Stimulated activated naive CD8-positive, alpha-beta T cell treated with anti-CD3 and anti-CD28 coated beads, Interleukin-15, amount 100 ng/mL, for 72 hours (primary cell): ENCODE results near the gene ABCA8.
A peak's percentile ranks its signal among the peaks of the same experiment; 100 is the strongest.
"Not testable (repeated sequence)": the region's sequence is repeated elsewhere in the genome, so short reads cannot be mapped to it uniquely, and the experiment has no call there.

Experiments
- ATAC-seq: fragments of 150-1000 bp; cut with Tn5 transposase; 2 replicates; pipeline ENCODE4 v1.10.0; 2021; ENCODE audit warnings: mild to moderate bottlenecking, moderate library complexity
- DNase-seq, 2 donors: peaks; one replicate each; pipeline ENCODE4 v3.0.0; 2021 to 2022
- H3K27ac Mint-ChIP-seq, 2 donors: one replicate each; pipeline ENCODE4 v1.8.0; 2022; ENCODE audit warnings: mild to moderate bottlenecking in 2 of 2, mixed read lengths in 2 of 2, moderate library complexity in 2 of 2
- H3K27me3 Mint-ChIP-seq: one replicate; pipeline ENCODE4 v1.8.0; 2022; ENCODE audit warnings: mixed read lengths
- H3K4me1 Mint-ChIP-seq: one replicate; pipeline ENCODE4 v1.8.0; 2022; ENCODE audit warnings: mild to moderate bottlenecking, mixed read lengths
- H3K4me3 Mint-ChIP-seq, 2 donors: one replicate each; pipeline ENCODE4 v1.8.0; 2022; ENCODE audit warnings: mild to moderate bottlenecking in 2 of 2, mixed read lengths in 2 of 2, moderate library complexity in 1 of 2
- H3K9me3 Mint-ChIP-seq, 2 donors: one replicate each; pipeline ENCODE4 v1.8.0; 2022; ENCODE audit warnings: mixed read lengths in 2 of 2

ABCA8 gene

DNA sequence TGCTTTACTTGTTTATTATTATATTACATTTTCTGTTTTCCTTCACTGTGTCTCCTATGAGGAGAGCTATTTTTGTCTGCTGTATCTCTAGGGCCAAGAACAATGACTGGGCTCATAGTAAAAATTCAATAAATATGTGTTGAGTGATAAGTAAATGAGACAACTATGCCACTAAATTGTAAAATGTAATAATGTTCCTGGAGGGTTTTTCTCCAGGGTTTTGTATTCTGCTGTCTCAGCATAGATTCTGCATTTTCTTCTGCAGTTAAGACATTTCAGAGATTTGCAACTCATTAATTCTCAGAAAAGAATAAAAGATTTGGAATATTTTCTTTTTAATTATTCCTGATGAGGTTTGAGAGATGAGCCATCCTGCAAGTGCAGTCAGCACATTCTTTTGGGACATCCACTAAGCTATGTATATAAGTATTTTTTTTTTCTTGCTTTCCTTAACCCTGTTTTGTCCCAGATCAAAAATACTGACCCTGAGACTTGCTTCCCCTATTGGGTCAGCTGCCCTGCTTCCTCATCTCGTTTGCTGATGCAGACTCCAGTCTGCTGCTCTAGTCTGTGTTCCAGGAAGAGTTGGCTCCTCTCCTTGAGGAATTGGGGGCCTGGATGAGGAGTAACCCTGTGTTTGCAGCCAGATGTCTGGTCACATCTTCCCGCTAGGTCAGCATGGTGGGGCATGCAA, 122.9 kb downstream of the ABCA8 start:
- no peak for ATAC-seq
- Mint-ChIP-seq H3K27ac (no peak overlapping the region), H3K4me1 (no peaks in the 10 kb centered on the region), H3K27me3 (peaks cover 9% of the 10 kb centered on the region), H3K4me3 (no peak overlapping the region), H3K9me3 (peaks cover 0 to 5% of the 10 kb centered on the region in 2 donors)
- DNase-seq = no peak

DNA sequence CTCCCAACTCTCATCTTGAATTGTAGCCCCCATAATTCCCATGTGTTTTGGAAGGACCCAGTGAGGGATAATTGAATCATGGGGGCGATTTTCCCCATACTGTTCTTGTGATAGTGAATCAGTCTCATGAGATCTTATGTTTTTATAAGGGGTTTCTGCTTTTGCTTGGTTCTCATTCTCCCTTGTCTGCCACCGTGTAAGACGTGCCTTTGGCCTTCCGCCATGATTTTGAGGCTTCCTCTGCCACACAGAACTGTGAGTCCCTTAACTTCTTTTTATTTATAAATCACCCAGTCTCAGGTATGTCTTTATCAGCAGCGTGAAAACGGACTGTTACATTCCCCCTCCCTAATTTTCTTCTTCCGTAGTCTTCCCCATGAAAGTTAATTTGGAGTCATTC, 124.0 kb downstream of the ABCA8 start:
- no peak overlapping the region for H3K4me3 Mint-ChIP-seq
- DNase-seq (no peak), ATAC-seq (no peak)
- peaks cover 0 to 5% of the 10 kb centered on the region in 2 donors for H3K9me3 Mint-ChIP-seq
- H3K4me1 Mint-ChIP-seq = no peaks in the 10 kb centered on the region
- peaks cover 2% of the 10 kb centered on the region for H3K27me3 Mint-ChIP-seq
- H3K27ac Mint-ChIP-seq = no peak overlapping the region

DNA sequence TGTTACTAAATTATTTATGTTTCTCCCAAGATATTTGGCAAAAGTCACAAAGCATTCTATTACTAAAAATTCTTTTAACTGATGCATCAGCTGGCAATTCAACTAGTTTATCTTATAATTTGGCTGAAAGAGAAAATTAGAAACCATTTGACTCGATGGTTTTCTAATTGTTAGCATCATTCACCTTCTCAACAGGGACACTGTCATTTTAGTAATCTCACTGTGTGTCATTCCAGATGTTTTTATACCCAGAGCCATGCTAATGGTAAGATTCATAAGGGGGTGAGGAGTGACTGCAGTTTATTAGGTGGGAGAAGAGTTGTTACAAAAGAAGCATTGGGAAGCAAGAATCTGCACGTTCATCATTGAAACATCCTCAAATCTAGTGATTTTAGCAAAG, 124.9 kb downstream of the ABCA8 start:
- H3K27ac Mint-ChIP-seq = no peak overlapping the region
- no peaks in the 10 kb centered on the region for H3K27me3 Mint-ChIP-seq
- H3K4me1 Mint-ChIP-seq = no peaks in the 10 kb centered on the region
- ATAC-seq (no peak), DNase-seq (no peak)
- H3K9me3 Mint-ChIP-seq = peaks cover 0 to 5% of the 10 kb centered on the region in 2 donors
- H3K4me3 Mint-ChIP-seq = no peak overlapping the region

DNA sequence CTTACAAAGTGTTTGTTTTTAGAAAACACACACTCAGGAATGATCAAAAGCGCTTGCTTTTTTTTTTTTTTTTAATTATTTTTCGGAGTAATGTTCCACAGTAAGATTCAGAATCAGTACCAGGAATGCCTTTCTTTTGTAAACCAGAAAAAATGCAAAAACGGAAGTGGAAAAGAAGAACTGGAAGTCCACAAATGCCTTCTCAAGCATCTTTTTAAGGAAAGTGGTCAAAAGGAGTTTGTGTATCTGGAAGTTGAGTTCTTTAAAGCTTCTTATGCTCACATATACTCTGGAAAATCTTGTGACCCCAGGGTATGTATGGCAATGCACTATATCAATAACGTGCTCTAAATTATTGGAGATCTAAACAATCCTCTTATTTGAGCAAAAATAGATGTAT, 126.0 kb downstream of the ABCA8 start:
- H3K27ac Mint-ChIP-seq = no peak overlapping the region
- no peaks in the 10 kb centered on the region for H3K4me1 Mint-ChIP-seq
- ATAC-seq (no peak), DNase-seq (no peak)
- peaks cover 0 to 5% of the 10 kb centered on the region in 2 donors for H3K9me3 Mint-ChIP-seq
- no peak overlapping the region for H3K4me3 Mint-ChIP-seq
- H3K27me3 Mint-ChIP-seq = no peaks in the 10 kb centered on the region

- H3K4me3 Mint-ChIP-seq = no peak overlapping the region
- H3K27ac Mint-ChIP-seq = no peak overlapping the region
- ATAC-seq (no peak), DNase-seq (no peak)
- H3K9me3 Mint-ChIP-seq = no peaks in the 10 kb centered on the region
- H3K4me1 Mint-ChIP-seq = no peaks in the 10 kb centered on the region
- no peaks in the 10 kb centered on the region for H3K27me3 Mint-ChIP-seq
Measured at GRCh38 chr17:68824707-68825106, 130.5 kb downstream of the ABCA8 start.

- not testable (repeated sequence) for H3K27me3 Mint-ChIP-seq, ATAC-seq, H3K9me3 Mint-ChIP-seq, H3K27ac Mint-ChIP-seq, H3K4me1 Mint-ChIP-seq, DNase-seq, H3K4me3 Mint-ChIP-seq
Measured at GRCh38 chr17:68824185-68824584, 131.0 kb downstream of the ABCA8 start.

DNA sequence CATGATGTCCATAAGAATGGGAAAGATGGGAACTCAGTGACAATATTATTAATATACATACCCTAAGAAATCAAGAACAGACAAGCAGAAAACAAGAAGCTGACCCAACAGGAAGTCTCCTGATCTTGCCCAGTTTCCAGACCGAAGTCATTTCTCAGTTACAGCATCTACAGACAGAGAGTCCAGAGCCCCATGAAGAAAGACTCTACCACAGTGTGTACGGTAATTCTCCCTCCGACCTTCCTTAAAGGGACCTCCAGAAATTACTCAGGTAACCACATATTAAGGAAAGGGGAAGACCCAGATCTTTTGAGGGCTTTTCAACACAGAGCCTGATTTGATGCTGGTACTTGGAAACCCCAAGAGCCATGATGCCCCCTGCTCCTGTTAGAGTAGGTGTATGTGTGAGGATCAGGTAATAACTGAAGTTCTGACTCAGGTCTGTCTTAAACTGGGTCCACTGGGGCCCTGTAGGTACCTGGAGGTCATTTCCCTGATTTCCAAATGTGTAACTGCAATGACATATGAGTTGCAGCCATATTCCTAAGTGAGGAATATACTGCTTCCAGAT, 132.4 kb downstream of the ABCA8 start:
- Mint-ChIP-seq H3K27ac (no peak overlapping the region), H3K9me3 (no peaks in the 10 kb centered on the region)

GRCh38 chr17:68821860-68822696, 133.1 kb downstream of the ABCA8 start:
- H3K27me3 Mint-ChIP-seq = no peaks in the 10 kb centered on the region
- no peak for ATAC-seq
- no peaks in the 10 kb centered on the region for H3K9me3 Mint-ChIP-seq
- no peak overlapping the region for H3K4me3 Mint-ChIP-seq
- H3K27ac Mint-ChIP-seq = peak overlapping the region in 1 of 2 donors; percentile 13
- no peaks in the 10 kb centered on the region for H3K4me1 Mint-ChIP-seq
- DNase-seq = no peak

More for the DNA sequence above, 132.4 kb downstream of the ABCA8 start:
- Mint-ChIP-seq H3K4me3 (no peak overlapping the region), H3K27me3 (no peaks in the 10 kb centered on the region), H3K4me1 (no peaks in the 10 kb centered on the region)
- no peak for ATAC-seq
- DNase-seq = no peak

GRCh38 chr17:68820825-68821481, 134.2 kb downstream of the ABCA8 start:
- H3K9me3 Mint-ChIP-seq = no peaks in the 10 kb centered on the region
- no peak overlapping the region for H3K27ac Mint-ChIP-seq
- no peak overlapping the region for H3K4me3 Mint-ChIP-seq

DNA sequence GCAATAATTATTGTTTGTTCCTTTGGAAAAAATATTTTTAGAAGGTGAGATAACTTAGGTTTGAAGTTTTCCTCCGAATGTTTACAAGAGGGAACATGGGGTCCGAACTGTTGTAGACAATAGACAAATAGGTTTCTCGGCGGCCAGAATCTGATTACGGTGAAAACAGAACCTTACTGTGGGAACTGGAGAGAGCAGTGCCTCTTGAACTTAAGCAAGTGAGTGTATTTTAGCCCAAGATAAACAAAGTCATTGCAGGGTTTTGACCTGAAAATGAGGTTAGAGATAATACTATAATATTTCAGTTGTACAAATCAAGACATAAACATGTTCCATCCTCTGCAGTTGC, 134.7 kb downstream of the ABCA8 start:
- Mint-ChIP-seq H3K9me3 (no peaks in the 10 kb centered on the region), H3K27ac (no peak overlapping the region), H3K4me1 (no peaks in the 10 kb centered on the region), H3K4me3 (no peak overlapping the region), H3K27me3 (no peaks in the 10 kb centered on the region)
- no peak for DNase-seq
- ATAC-seq = no peak

More at GRCh38 chr17:68820825-68821481, 134.2 kb downstream of the ABCA8 start:
- no peaks in the 10 kb centered on the region for H3K27me3 Mint-ChIP-seq
- ATAC-seq = no peak
- no peaks in the 10 kb centered on the region for H3K4me1 Mint-ChIP-seq
- no peak for DNase-seq

DNA sequence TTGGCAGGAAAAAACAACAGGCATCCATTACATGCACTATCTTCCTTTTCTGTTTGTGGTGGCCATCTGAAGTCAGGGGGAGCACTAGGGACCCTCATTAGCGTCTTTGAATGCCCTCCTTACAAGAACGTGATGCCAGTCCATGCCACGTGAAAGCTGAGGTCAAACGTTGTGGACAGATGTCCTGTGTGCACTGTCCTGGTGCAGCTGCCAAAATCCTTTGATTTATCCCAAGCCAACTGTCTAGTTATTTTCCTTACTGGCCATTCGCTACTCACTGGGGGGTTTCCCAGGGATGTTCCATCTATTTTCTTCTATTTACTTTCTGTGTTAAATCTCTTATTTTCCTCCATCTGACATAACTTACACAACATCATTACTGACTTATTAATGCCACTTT, 135.7 kb downstream of the ABCA8 start:
- no peaks in the 10 kb centered on the region for H3K4me1 Mint-ChIP-seq
- no peak overlapping the region for H3K27ac Mint-ChIP-seq
- no peak for DNase-seq
- H3K9me3 Mint-ChIP-seq = no peaks in the 10 kb centered on the region
- no peak overlapping the region for H3K4me3 Mint-ChIP-seq
- H3K27me3 Mint-ChIP-seq = no peaks in the 10 kb centered on the region
- ATAC-seq = no peak
